Naive thymus-derived CD4-positive, alpha-beta T cell (primary cell): Measurements from ENCODE around the gene ITLN2. TPM values are rescaled to one million over a fixed set of nuclear protein-coding genes. Genes with fewer than 3 reads are reported as not detected.

ENCODE experiments used
- ATAC-seq: fragments of 150-1000 bp; cut with Tn5 transposase; 2 replicates; pipeline ENCODE4 v1.10.0; 2021; ENCODE audit warnings: mild to moderate bottlenecking, moderate library complexity
- CTCF ChIA-PET: fragments of 350-600 bp; sonication (Branson Sonifier 250); formaldehyde crosslinking; loops from one replicate; lab custom pipeline; 2021; ENCODE audit warnings: antibody characterized with exemption; lab: Charles Lee
- POLR2A ChIA-PET: fragments of 350-600 bp; sonication (Branson Sonifier 250); formaldehyde crosslinking; loops from one replicate; lab custom pipeline; 2021; ENCODE audit warnings: antibody characterized with exemption, inconsistent platforms; lab: Charles Lee
- DNase-seq, 9 donors: peaks; one replicate each; pipeline versions ENCODE4 v3.0.0 to v3.0.0-alpha.2; 2020 to 2022; ENCODE audit warnings: mixed read lengths in 1 of 9
- H3K27ac ChIP-seq: one replicate; pipeline ENCODE4 v1.7.0; 2013; ENCODE audit warnings: mild to moderate bottlenecking, low read depth, low read length, moderate library complexity
- H3K27me3 ChIP-seq, 2 donors: one replicate each; pipeline ENCODE4 v1.7.0; 2013; ENCODE audit warnings: low read length in 2 of 2, mild to moderate bottlenecking in 2 of 2, moderate library complexity in 2 of 2; ENCODE audit not compliant: control insufficient read depth in 2 of 2, insufficient read depth in 2 of 2
- H3K36me3 ChIP-seq, 3 experiments: 1 replicate in 2 of 3; 2 replicates in 1 of 3; pipeline ENCODE4 v1.7.0; 2013; ENCODE audit warnings: low read length in 3 of 3, mild to moderate bottlenecking in 3 of 3, moderate library complexity in 1 of 3; ENCODE audit not compliant: insufficient read depth in 3 of 3, control insufficient read depth in 2 of 3
- H3K4me1 ChIP-seq, 2 donors: one replicate each; pipeline ENCODE4 v1.7.0; 2013; ENCODE audit warnings: low read length in 2 of 2, mild to moderate bottlenecking in 2 of 2, moderate library complexity in 1 of 2; ENCODE audit not compliant: control insufficient read depth in 2 of 2, insufficient read depth in 2 of 2
- H3K4me3 ChIP-seq: 2 replicates; pipeline ENCODE4 v1.7.0; 2013; ENCODE audit warnings: mild to moderate bottlenecking, low read length
- H3K9me3 ChIP-seq, 3 experiments: 1 replicate in 2 of 3; 2 replicates in 1 of 3; pipeline ENCODE4 v1.7.0; 2013; ENCODE audit warnings: low read length in 3 of 3; ENCODE audit not compliant: control insufficient read depth in 2 of 3
- H3K27ac Mint-ChIP-seq, 9 donors: one replicate each; pipeline ENCODE4 v1.8.0; 2020 to 2022; ENCODE audit warnings: mixed read lengths in 9 of 9, mild to moderate bottlenecking in 8 of 9, moderate library complexity in 5 of 9, inconsistent platforms in 2 of 9
- H3K27me3 Mint-ChIP-seq, 5 donors: one replicate each; pipeline ENCODE4 v1.8.0; 2021 to 2022; ENCODE audit warnings: mixed read lengths in 5 of 5, mild to moderate bottlenecking in 1 of 5
- H3K36me3 Mint-ChIP-seq, 5 donors: one replicate each; pipeline ENCODE4 v1.8.0; 2020 to 2022; ENCODE audit warnings: mixed read lengths in 5 of 5, mild to moderate bottlenecking in 3 of 5, inconsistent platforms in 1 of 5
- H3K4me1 Mint-ChIP-seq, 7 donors: one replicate each; pipeline ENCODE4 v1.8.0; 2020 to 2022; ENCODE audit warnings: mixed read lengths in 7 of 7, mild to moderate bottlenecking in 3 of 7, inconsistent platforms in 1 of 7
- H3K4me3 Mint-ChIP-seq, 10 donors: one replicate each; pipeline ENCODE4 v1.8.0; 2020 to 2022; ENCODE audit warnings: mild to moderate bottlenecking in 10 of 10, mixed read lengths in 10 of 10, moderate library complexity in 6 of 10, inconsistent platforms in 2 of 10
- H3K9me3 Mint-ChIP-seq, 11 donors: one replicate each; pipeline ENCODE4 v1.8.0; 2020 to 2022; ENCODE audit warnings: mixed read lengths in 11 of 11, mild to moderate bottlenecking in 4 of 11, inconsistent platforms in 1 of 11, moderate library complexity in 1 of 11
- intact Hi-C, 2 donors: fragments of 100-400 bp; cut with micrococcal nuclease; formaldehyde crosslinking; loops; one replicate each; pipeline ENCODE4 v1.15.1; 2023
- polyA plus RNA-seq, 2 donors: library from polyadenylated mRNA; unstranded; fragments of 300-500 nt; fragmentation: Illumina TruSeq; gene quantifications; one replicate each; pipeline ENCODE4 v1.2.3, GENCODE V29; 2021
- total RNA-seq, 6 experiments: library from RNA in 5 of 6; stranded (reverse) in 5 of 6; gene quantifications; 1 replicate in 5 of 6; 2 replicates in 1 of 6; pipeline ENCODE4 v1.2.3 and lab custom pipeline; 2021 to 2026

ITLN2 gene
- total and polyA plus RNA-seq, 7 experiments from 2014 or later: not detected

DNA sequence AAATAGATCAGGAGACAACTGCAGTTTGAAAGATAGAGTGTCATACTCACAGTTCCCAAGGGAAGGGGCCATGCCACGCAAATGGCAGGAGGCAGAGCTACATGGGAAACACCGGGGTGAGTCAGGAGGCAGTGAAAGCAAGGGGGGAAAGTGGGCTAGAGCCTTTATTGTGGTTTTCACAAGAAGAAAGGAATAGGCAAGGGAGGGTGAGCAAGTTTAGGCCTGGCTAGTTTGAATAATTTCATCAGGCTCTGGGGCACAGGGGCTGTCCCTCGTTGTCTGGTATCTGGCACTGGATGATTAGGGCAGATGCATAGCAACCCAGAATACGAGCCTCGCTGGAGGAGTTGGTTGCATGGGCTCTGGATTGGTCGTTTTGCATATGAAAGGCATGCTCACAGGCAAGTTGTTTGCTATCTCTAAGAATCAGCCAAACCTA is 17.0 kb upstream of the ITLN2 start:
- no peak overlapping the region for H3K27ac ChIP-seq
- peaks cover 0 to 21% (median 0%) of the 10 kb centered on the region in 5 donors for H3K27me3 Mint-ChIP-seq
- intact Hi-C loops: no loop called here
- H3K27me3 ChIP-seq: no peaks in the 10 kb centered on the region
- DNase-seq: no peak
- H3K9me3 ChIP-seq: no peaks in the 10 kb centered on the region
- no peaks in the 10 kb centered on the region for H3K36me3 ChIP-seq
- no peaks in the 10 kb centered on the region for H3K9me3 Mint-ChIP-seq
- ChIA-PET CTCF (no interaction called here), POLR2A (no interaction called here)
- no peaks in the 10 kb centered on the region for H3K36me3 Mint-ChIP-seq
- ATAC-seq: no peak
- no peak overlapping the region for H3K4me3 Mint-ChIP-seq
- no peaks in the 10 kb centered on the region for H3K4me1 ChIP-seq
- H3K27ac Mint-ChIP-seq: no peak overlapping the region
- H3K4me3 ChIP-seq: no peak overlapping the region
- no peaks in the 10 kb centered on the region for H3K4me1 Mint-ChIP-seq

DNA sequence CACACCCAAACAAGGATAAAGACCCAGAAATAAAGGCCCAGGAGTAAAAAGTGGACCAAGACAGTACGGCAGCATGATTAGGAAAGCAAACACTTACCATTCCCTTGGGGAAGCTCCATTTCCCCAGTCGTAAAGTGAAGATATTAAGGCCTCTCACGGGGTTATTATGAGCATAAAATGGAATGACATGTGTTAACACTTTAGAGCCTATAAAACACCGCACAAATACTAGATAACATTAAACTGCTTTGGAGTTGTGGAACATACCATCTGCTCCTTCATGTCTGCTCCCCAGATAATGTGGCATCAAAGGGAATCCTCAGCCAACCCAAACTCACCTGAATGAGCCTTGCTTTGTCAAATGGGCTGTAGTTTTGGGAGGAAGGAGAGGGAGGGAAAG is 8.9 kb upstream of the ITLN2 start:
- DNase-seq: no peak
- Mint-ChIP-seq H3K4me1 (no peaks in the 10 kb centered on the region), H3K27ac (no peak overlapping the region), H3K4me3 (no peak overlapping the region), H3K27me3 (peaks cover 0 to 19% (median 0%) of the 10 kb centered on the region in 5 donors), H3K9me3 (no peaks in the 10 kb centered on the region), H3K36me3 (no peaks in the 10 kb centered on the region)
- ChIA-PET CTCF (interaction anchor here (0.7 kb wide), 1 partner anchor 30 kb away, joined by 3 read pairs; no protein-coding TSS in a partner anchor), POLR2A (no interaction called here)
- no peaks in the 10 kb centered on the region for H3K36me3 ChIP-seq
- H3K4me3 ChIP-seq: no peak overlapping the region
- no peak for ATAC-seq
- no peaks in the 10 kb centered on the region for H3K9me3 ChIP-seq
- H3K27ac ChIP-seq: no peak overlapping the region
- intact Hi-C loops: no loop called here
- H3K27me3 ChIP-seq: no peaks in the 10 kb centered on the region
- H3K4me1 ChIP-seq: no peaks in the 10 kb centered on the region

DNA sequence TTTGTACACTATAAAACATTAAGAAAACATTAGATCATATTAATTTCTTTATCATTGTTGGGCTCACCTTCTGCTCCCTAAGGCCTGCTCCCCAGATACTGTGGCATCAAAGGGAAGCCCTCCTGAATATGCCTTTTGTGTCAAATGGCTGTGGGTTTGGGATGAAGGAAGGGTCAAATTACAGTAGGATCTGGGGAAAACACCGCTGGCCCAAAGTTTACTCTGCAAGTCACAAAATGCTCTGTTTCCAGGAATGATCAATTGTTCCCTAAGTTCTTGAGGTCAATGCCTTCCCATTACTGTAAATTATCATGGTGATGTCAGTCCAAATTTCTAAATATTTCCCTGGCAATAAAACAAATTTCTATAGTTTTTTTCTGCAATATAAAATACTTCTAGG is 6.8 kb upstream of the ITLN2 start:
- H3K36me3 Mint-ChIP-seq: no peaks in the 10 kb centered on the region
- no peaks in the 10 kb centered on the region for H3K27me3 ChIP-seq
- no peak overlapping the region for H3K27ac ChIP-seq
- intact Hi-C loops: no loop called here
- ChIA-PET CTCF (interaction anchor here (0.8 to 1.3 kb wide), 2 partner anchors 8 to 10 kb away, joined by 3 to 4 read pairs; no protein-coding TSS in a partner anchor), POLR2A (no interaction called here)
- DNase-seq (no peak), ATAC-seq (no peak)
- no peaks in the 10 kb centered on the region for H3K4me1 Mint-ChIP-seq
- H3K4me3 ChIP-seq: no peak overlapping the region
- H3K36me3 ChIP-seq: no peaks in the 10 kb centered on the region
- H3K9me3 ChIP-seq: no peaks in the 10 kb centered on the region
- H3K27ac Mint-ChIP-seq: no peak overlapping the region
- H3K4me3 Mint-ChIP-seq: no peak overlapping the region
- H3K9me3 Mint-ChIP-seq: no peaks in the 10 kb centered on the region
- H3K4me1 ChIP-seq: no peaks in the 10 kb centered on the region
- peaks cover 0 to 11% (median 0%) of the 10 kb centered on the region in 5 donors for H3K27me3 Mint-ChIP-seq

- H3K4me1 ChIP-seq: peaks cover 0 to 9% of the 10 kb centered on the region in 2 donors
- peaks cover 0 to 2% (median 0%) of the 10 kb centered on the region in 5 donors for H3K27me3 Mint-ChIP-seq
- no peak overlapping the region for H3K27ac Mint-ChIP-seq
- H3K36me3 ChIP-seq: no peaks in the 10 kb centered on the region
- intact Hi-C loops: loop anchor here in 1 of 2 donors (10.0 kb wide), 2 partner anchors 82 to 522 kb away; no protein-coding TSS in a partner anchor
- H3K36me3 Mint-ChIP-seq: no peaks in the 10 kb centered on the region
- H3K4me1 Mint-ChIP-seq: peaks cover 0 to 12% (median 7%) of the 10 kb centered on the region in 7 donors
- no peak overlapping the region for H3K27ac ChIP-seq
- POLR2A ChIA-PET: no interaction called here
- DNase-seq (no peak), ATAC-seq (no peak)
- no peaks in the 10 kb centered on the region for H3K27me3 ChIP-seq
- H3K9me3 ChIP-seq: no peaks in the 10 kb centered on the region
- H3K4me3 ChIP-seq: no peak overlapping the region
- H3K9me3 Mint-ChIP-seq: no peaks in the 10 kb centered on the region
- CTCF ChIA-PET: interaction anchor here (0.6 to 8.2 kb wide), 2 partner anchors 120 to 150 kb away, joined by 3 to 167 read pairs; no protein-coding TSS in a partner anchor
- H3K4me3 Mint-ChIP-seq: no peak overlapping the region
These were observed 2.4 kb upstream of the ITLN2 start for GRCh38 chr1:160956966-160957365.

- H3K36me3 ChIP-seq: no peaks in the 10 kb centered on the region
- H3K4me3 ChIP-seq: no peak overlapping the region
- no peaks in the 10 kb centered on the region for H3K27me3 ChIP-seq
- POLR2A ChIA-PET: interaction anchor here (1.5 kb wide), 1 partner anchor 117 kb away, joined by 6 read pairs; no protein-coding TSS in a partner anchor
- Mint-ChIP-seq H3K36me3 (no peaks in the 10 kb centered on the region), H3K4me3 (no peak overlapping the region), H3K9me3 (no peaks in the 10 kb centered on the region), H3K27me3 (no peaks in the 10 kb centered on the region), H3K27ac (peak overlapping the region in 1 of 9 donors; percentile 59), H3K4me1 (peaks cover 6 to 21% (median 11%) of the 10 kb centered on the region in 7 donors)
- CTCF ChIA-PET: interaction anchor here (0.6 to 8.2 kb wide), 16 partner anchors 9 to 974 kb away, joined by 3 to 167 read pairs (median 4); partner anchors contain the start of gene LY9
- DNase-seq: no peak
- no peak overlapping the region for H3K27ac ChIP-seq
- no peak for ATAC-seq
- H3K4me1 ChIP-seq: peaks cover 0 to 16% of the 10 kb centered on the region in 2 donors
- H3K9me3 ChIP-seq: no peaks in the 10 kb centered on the region
- intact Hi-C loops: loop anchor here in 1 of 2 donors (5.0 to 10.0 kb wide), 3 partner anchors 78 to 518 kb away; no protein-coding TSS in a partner anchor
These were observed 1.6 kb downstream of the ITLN2 start for GRCh38 chr1:160953030-160953429.

DNA sequence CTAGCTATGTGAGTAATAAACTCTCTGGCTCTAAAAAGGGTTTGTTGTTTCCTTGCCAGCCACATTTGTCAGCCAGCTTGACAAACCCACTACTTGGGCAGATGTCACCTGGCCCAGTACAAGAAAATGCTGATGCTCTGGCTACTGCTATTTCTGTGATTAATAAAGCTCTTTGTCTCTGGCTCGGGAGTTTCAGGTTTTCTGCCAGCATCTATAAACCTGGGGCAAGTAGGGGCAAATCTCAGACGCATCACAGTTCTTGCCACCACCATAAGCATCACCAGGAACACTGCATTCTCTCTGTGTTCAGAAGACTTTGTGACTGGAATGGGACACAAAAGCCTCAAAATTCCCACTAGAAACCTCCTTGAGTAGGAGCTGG is 2.5 kb downstream of the ITLN2 start:
- ChIA-PET CTCF (interaction anchor here (0.5 to 8.2 kb wide), 28 partner anchors 9 to 548 kb away, joined by 3 to 167 read pairs (median 4); partner anchors contain the start of gene LY9), POLR2A (interaction anchor here (0.7 to 1.5 kb wide), 5 partner anchors 18 to 173 kb away, joined by 3 to 6 read pairs (median 5); no protein-coding TSS in a partner anchor)
- DNase-seq: no peak
- H3K4me3 ChIP-seq: no peak overlapping the region
- no peaks in the 10 kb centered on the region for H3K36me3 ChIP-seq
- H3K4me1 ChIP-seq: peaks cover 0 to 16% of the 10 kb centered on the region in 2 donors
- Mint-ChIP-seq H3K27me3 (no peaks in the 10 kb centered on the region), H3K27ac (no peak overlapping the region), H3K4me1 (peaks cover 6 to 21% (median 11%) of the 10 kb centered on the region in 7 donors), H3K36me3 (no peaks in the 10 kb centered on the region), H3K9me3 (no peaks in the 10 kb centered on the region), H3K4me3 (no peak overlapping the region)
- no peaks in the 10 kb centered on the region for H3K27me3 ChIP-seq
- no peaks in the 10 kb centered on the region for H3K9me3 ChIP-seq
- intact Hi-C loops: loop anchor here in 1 of 2 donors (5.0 to 10.0 kb wide), 3 partner anchors 77 to 517 kb away; no protein-coding TSS in a partner anchor
- ATAC-seq: no peak
- H3K27ac ChIP-seq: no peak overlapping the region
